Ovary (tissue), 9 donors: ENCODE results near the gene DPP3. TPM values are rescaled to one million over a fixed set of nuclear protein-coding genes. Genes with fewer than 3 reads are reported as not detected.

Experiments used
- DNase-seq, 5 donors: peaks; one replicate each; pipeline ENCODE4 v3.0.0-alpha.2; 2019 to 2020
- H3K27ac ChIP-seq, 2 donors: fragments of 200-600 bp; one replicate each; pipeline versions ENCODE4 v1.5.1 to v1.8.0; 2019 to 2022
- H3K27me3 ChIP-seq: fragments of 200-600 bp; one replicate; pipeline ENCODE4 v1.8.0; 2022
- H3K36me3 ChIP-seq: fragments of 200-600 bp; sonication (generic); one replicate; pipeline ENCODE4 v1.5.1; 2019
- H3K4me1 ChIP-seq: one replicate; pipeline ENCODE4 v1.8.1; 2013; ENCODE audit warnings: mild to moderate bottlenecking, moderate library complexity; ENCODE audit not compliant: insufficient read depth
- H3K4me3 ChIP-seq: fragments of 200-600 bp; sonication (generic); one replicate; pipeline ENCODE4 v1.5.1; 2017
- H3K9me3 ChIP-seq, 2 donors: fragments of 200-600 bp in 1 of 2; sonication (generic) in 1 of 2; one replicate each; pipeline versions ENCODE4 v1.5.1 to v1.8.1; 2013 to 2019; ENCODE audit warnings: mild to moderate bottlenecking in 1 of 2, moderate library complexity in 1 of 2
- CTCF ChIP-seq, 3 donors: fragments of 450-650 bp in 2 of 3; fragments of 200-600 bp in 1 of 3; IDR thresholded peaks; one replicate each; pipeline versions ENCODE4 v1.5.1 to v1.8.0; 2016 to 2022; ENCODE audit warnings: antibody characterized with exemption in 3 of 3, mild to moderate bottlenecking in 1 of 3
- EP300 ChIP-seq: sonication (generic); formaldehyde crosslinking; IDR thresholded peaks from one replicate; pipeline ENCODE4 v1.6.1; 2017; ENCODE audit warnings: antibody characterized with exemption
- POLR2A ChIP-seq: fragments of 450-650 bp; IDR thresholded peaks from one replicate; pipeline ENCODE4 v1.6.1; 2017; ENCODE audit warnings: antibody characterized with exemption, mild to moderate bottlenecking, moderate library complexity
- WGBS, 3 donors: extraction: QIAGEN DNeasy Blood & Tissue Kit in 1 of 3; methylation state at CpG; one replicate each; pipeline versions ENCODE4 v1.1.5 to v1.1.7; 2013 to 2017; 5-methylcytosine and 5-hydroxymethylcytosine counted together
- intact Hi-C, 4 donors: fragments of 100-400 bp; cut with DNase I; formaldehyde crosslinking; loops; one replicate each; pipeline versions ENCODE4 v1.11.0 to v1.15.1; 2022 to 2023
- polyA plus RNA-seq, 2 donors: library from polyadenylated mRNA; stranded (reverse); fragments of 200-250 nt in 1 of 2; fragments of 350-450 nt in 1 of 2; fragmentation: Illumina TruSeq in 1 of 2; extraction: RNeasy Lipid Tissue Mini Kit (QIAGEN cat#74804) in 1 of 2; gene quantifications; one replicate each; pipeline ENCODE4 v1.2.3, GENCODE V29; 2013 to 2014
- total RNA-seq, 7 donors: library from RNA; depleted of rRNA in 2 of 7; stranded (reverse); fragments of >200 nt in 2 of 7; fragmentation: NEBNext Ultra II Directional in 3 of 7; extraction: Animal tissue kit (Norgen Biotek cat#: 25700) in 3 of 7; gene quantifications; one replicate each; pipeline versions ENCODE4 v1.1.0 to v1.2.4, GENCODE V29; 2016 to 2023
- donor health status: DM: no; HTN: no; CAD: no; lungs with moderate emphysema.
- donor health status: DM: no; HTN: no; CAD: no.
- donor health status: Bipolar disorder and iron deficiency.
- donor health status: DM: yes; HTN: yes; CAD: no.
- donor health status: DM: no; HTN: no; CAD: no.
- donor health status: DM: yes; HTN: yes; CAD: no.

Gene DPP3
- total and polyA plus RNA-seq, 9 donors, result 6.5 to 19.3 (median 11.5) TPM

- no peaks in the 10 kb centered on the region for H3K27me3 ChIP-seq
- intact Hi-C loops, result loop anchor here in 1 of 4 donors (10.0 kb wide), 1 partner anchor 204 kb away; the partner anchor contains the start of gene RBM4B
- TF ChIP-seq EP300, result no peak
- no peak for TF ChIP-seq POLR2A
- no peak for TF ChIP-seq CTCF (IDR thresholded peaks at IDR 0.05)
- H3K36me3 ChIP-seq, result no peaks in the 10 kb centered on the region
- WGBS, 3 donors, result 91 to 95% (median 92%) methylated on average over 16 of the region's 16 CpGs
- no peak overlapping the region for H3K27ac ChIP-seq
- H3K4me1 ChIP-seq, result no peaks in the 10 kb centered on the region
- no peaks in the 10 kb centered on the region for H3K9me3 ChIP-seq
- H3K4me3 ChIP-seq, result no peak overlapping the region
- no peak for DNase-seq
Measured at GRCh38 chr11:66471142-66471541, 9.1 kb upstream of the DPP3 start.

GRCh38 chr11:66472054-66472453 is 8.2 kb upstream of the DPP3 start:
- no peak overlapping the region for H3K27ac ChIP-seq
- no peaks in the 10 kb centered on the region for H3K36me3 ChIP-seq
- TF ChIP-seq POLR2A (no peak), EP300 (no peak), CTCF (IDR thresholded peaks at IDR 0.05) (no peak)
- no peaks in the 10 kb centered on the region for H3K4me1 ChIP-seq
- intact Hi-C loops, result loop anchor here in 1 of 4 donors (10.0 kb wide), 1 partner anchor 203 kb away; the partner anchor contains the start of gene RBM4B
- H3K9me3 ChIP-seq, result no peaks in the 10 kb centered on the region
- H3K4me3 ChIP-seq, result no peak overlapping the region
- no peaks in the 10 kb centered on the region for H3K27me3 ChIP-seq
- 79 to 81% (median 81%) methylated on average over 9 of the region's 9 CpGs for WGBS, 3 donors
- no peak for DNase-seq

GRCh38 chr11:66473167-66473566 is 7.1 kb upstream of the DPP3 start:
- no peak for DNase-seq
- intact Hi-C loops, result loop anchor here in 1 of 4 donors (10.0 kb wide), 1 partner anchor 202 kb away; the partner anchor contains the start of gene RBM4B
- H3K27me3 ChIP-seq, result no peaks in the 10 kb centered on the region
- no peaks in the 10 kb centered on the region for H3K4me1 ChIP-seq
- no peak overlapping the region for H3K4me3 ChIP-seq
- H3K9me3 ChIP-seq, result no peaks in the 10 kb centered on the region
- H3K27ac ChIP-seq, result no peak overlapping the region
- H3K36me3 ChIP-seq, result no peaks in the 10 kb centered on the region
- WGBS, 3 donors, result 88 to 93% (median 89%) methylated on average over 11 of the region's 11 CpGs
- TF ChIP-seq CTCF (IDR thresholded peaks at IDR 0.05), result no peak
- TF ChIP-seq EP300, result no peak
- no peak for TF ChIP-seq POLR2A

GRCh38 chr11:66473608-66474515 is 6.4 kb upstream of the DPP3 start:
- no peaks in the 10 kb centered on the region for H3K4me1 ChIP-seq
- no peaks in the 10 kb centered on the region for H3K36me3 ChIP-seq
- 85 to 88% (median 87%) methylated on average over 15 to 20 of the region's 20 CpGs for WGBS, 3 donors
- no peak for DNase-seq
- H3K27me3 ChIP-seq, result no peaks in the 10 kb centered on the region
- no peak overlapping the region for H3K27ac ChIP-seq
- H3K9me3 ChIP-seq, result no peaks in the 10 kb centered on the region
- H3K4me3 ChIP-seq, result no peak overlapping the region
- intact Hi-C loops, result loop anchor here in 1 of 4 donors (10.0 kb wide), 1 partner anchor 201 kb away; the partner anchor contains the start of gene RBM4B
- no peak for TF ChIP-seq CTCF (IDR thresholded peaks at IDR 0.05)
- no peak for TF ChIP-seq POLR2A
- no peak for TF ChIP-seq EP300
